ENCODE data around the gene ATG16L2. TPM values are rescaled to one million over a fixed set of nuclear protein-coding genes. Genes with fewer than 3 reads are reported as not detected.

The ATG16L2 gene
- total and polyA plus RNA-seq, 7 donors = 4.6 to 47.7 (median 17.5) TPM

GRCh38 chr11:72773291-72773690 lies 40.9 kb upstream of the ATG16L2 start:
- DNase-seq = peak; percentile 88

GRCh38 chr11:72773696-72774095 lies 40.5 kb upstream of the ATG16L2 start:
- Histone ChIP-seq H3K27me3 (no peaks in the 10 kb centered on the region), H3K4me3 (no peak overlapping the region), H3K4me1 (peaks cover 0 to 42% (median 40%) of the 10 kb centered on the region in 4 donors), H3K9me3 (no peaks in the 10 kb centered on the region), H3K27ac (peak overlapping the region in 3 of 4 donors; percentile 46 to 76 (median 63)), H3K36me3 (no peaks in the 10 kb centered on the region)
- WGBS, 2 donors = 47 to 74% methylated on average over 6 of the region's 6 CpGs
- intact Hi-C loops (cut with DNase I) = loop anchor here (2.0 kb wide), 1 partner anchor 19 kb away; no protein-coding TSS in a partner anchor
- no peak for TF ChIP-seq POLR2AphosphoS5 (IDR thresholded peaks at IDR 0.05)
- no peak for TF ChIP-seq POLR2A (IDR thresholded peaks at IDR 0.05)
- no peak for TF ChIP-seq CTCF (IDR thresholded peaks at IDR 0.05)
- no peak for TF ChIP-seq EP300 (IDR thresholded peaks at IDR 0.05)
- DNase-seq = no peak

More at GRCh38 chr11:72773291-72773690, 40.9 kb upstream of the ATG16L2 start:
- no peaks in the 10 kb centered on the region for H3K9me3 ChIP-seq
- peak overlapping the region in 3 of 4 donors; percentile 46 to 76 (median 63) for H3K27ac ChIP-seq
- H3K4me3 ChIP-seq = no peak overlapping the region
- no peaks in the 10 kb centered on the region for H3K36me3 ChIP-seq
- 39 to 63% methylated on average over 5 of the region's 5 CpGs for WGBS, 2 donors
- H3K4me1 ChIP-seq = peaks cover 0 to 42% (median 40%) of the 10 kb centered on the region in 4 donors
- no peaks in the 10 kb centered on the region for H3K27me3 ChIP-seq
- intact Hi-C loops (cut with DNase I) = loop anchor here (2.0 kb wide), 1 partner anchor 18 kb away; no protein-coding TSS in a partner anchor
- TF ChIP-seq POLR2A (IDR thresholded peaks at IDR 0.05) (no peak), POLR2AphosphoS5 (IDR thresholded peaks at IDR 0.05) (peak in 2 of 4 donors; percentile 12 to 63)

GRCh38 chr11:72774499-72774898 lies 39.7 kb upstream of the ATG16L2 start:
- Histone ChIP-seq H3K4me1 (peaks cover 0 to 42% (median 40%) of the 10 kb centered on the region in 4 donors), H3K27ac (peak overlapping the region in 3 of 4 donors; percentile 22 to 76 (median 63)), H3K36me3 (no peaks in the 10 kb centered on the region), H3K4me3 (no peak overlapping the region), H3K27me3 (no peaks in the 10 kb centered on the region), H3K9me3 (no peaks in the 10 kb centered on the region)
- DNase-seq = no peak
- no peak for TF ChIP-seq POLR2A (IDR thresholded peaks at IDR 0.05)
- TF ChIP-seq EP300 (IDR thresholded peaks at IDR 0.05) = no peak
- TF ChIP-seq POLR2AphosphoS5 (IDR thresholded peaks at IDR 0.05) = no peak
- TF ChIP-seq CTCF (IDR thresholded peaks at IDR 0.05) = no peak
- intact Hi-C loops (cut with DNase I) = no loop called here
- WGBS, 2 donors = 39 to 82% methylated on average over 6 of the region's 6 CpGs

GRCh38 chr11:72775288-72776110 lies 38.7 kb upstream of the ATG16L2 start:
- DNase-seq = no peak
- no peak overlapping the region for H3K4me3 ChIP-seq
- no peaks in the 10 kb centered on the region for H3K9me3 ChIP-seq
- H3K27me3 ChIP-seq = no peaks in the 10 kb centered on the region
- intact Hi-C loops (cut with DNase I) = no loop called here
- no peaks in the 10 kb centered on the region for H3K36me3 ChIP-seq
- H3K27ac ChIP-seq = peak overlapping the region in 1 of 4 donors; percentile 22
- TF ChIP-seq POLR2A (IDR thresholded peaks at IDR 0.05) (no peak), EP300 (IDR thresholded peaks at IDR 0.05) (no peak)
- peaks cover 3 to 51% (median 45%) of the 10 kb centered on the region in 4 donors for H3K4me1 ChIP-seq
- WGBS, 2 donors = 53 to 85% methylated on average over 7 of the region's 7 CpGs

GRCh38 chr11:72776117-72776843 lies 37.9 kb upstream of the ATG16L2 start:
- no peak overlapping the region for H3K27ac ChIP-seq
- intact Hi-C loops (cut with DNase I) = no loop called here
- no peaks in the 10 kb centered on the region for H3K9me3 ChIP-seq
- no peaks in the 10 kb centered on the region for H3K36me3 ChIP-seq
- H3K4me3 ChIP-seq = no peak overlapping the region
- H3K27me3 ChIP-seq = no peaks in the 10 kb centered on the region
- TF ChIP-seq CTCF (IDR thresholded peaks at IDR 0.05) (no peak), POLR2AphosphoS5 (IDR thresholded peaks at IDR 0.05) (no peak), POLR2A (IDR thresholded peaks at IDR 0.05) (no peak), EP300 (IDR thresholded peaks at IDR 0.05) (no peak)
- DNase-seq = no peak
- WGBS, 2 donors = 53 to 80% methylated on average over 9 of the region's 9 CpGs
- peaks cover 3 to 54% (median 50%) of the 10 kb centered on the region in 4 donors for H3K4me1 ChIP-seq
